GM10266 (cell line): ENCODE data around the gene RCAN3.
A peak's percentile ranks its signal among the peaks of the same experiment; 100 is the strongest.

ENCODE experiments used
- DNase-seq: peaks from one replicate; pipeline ENCODE4 v3.0.0; 2012; ENCODE audit errors: extremely low spot score
- TF ChIP-seq, protein P1 (sequence below): IDR thresholded peaks from 2 replicates; pipeline ENCODE4 v1.5.1; 2012; ENCODE audit warnings: mild to moderate bottlenecking, low read depth; ENCODE audit not compliant: control insufficient read depth, insufficient read depth; ENCODE audit errors: missing control alignments

Gene RCAN3

GRCh38 chr1:24474193-24474592 lies 28.4 kb upstream of the RCAN3 start:
- TF ChIP-seq, protein P1, sequence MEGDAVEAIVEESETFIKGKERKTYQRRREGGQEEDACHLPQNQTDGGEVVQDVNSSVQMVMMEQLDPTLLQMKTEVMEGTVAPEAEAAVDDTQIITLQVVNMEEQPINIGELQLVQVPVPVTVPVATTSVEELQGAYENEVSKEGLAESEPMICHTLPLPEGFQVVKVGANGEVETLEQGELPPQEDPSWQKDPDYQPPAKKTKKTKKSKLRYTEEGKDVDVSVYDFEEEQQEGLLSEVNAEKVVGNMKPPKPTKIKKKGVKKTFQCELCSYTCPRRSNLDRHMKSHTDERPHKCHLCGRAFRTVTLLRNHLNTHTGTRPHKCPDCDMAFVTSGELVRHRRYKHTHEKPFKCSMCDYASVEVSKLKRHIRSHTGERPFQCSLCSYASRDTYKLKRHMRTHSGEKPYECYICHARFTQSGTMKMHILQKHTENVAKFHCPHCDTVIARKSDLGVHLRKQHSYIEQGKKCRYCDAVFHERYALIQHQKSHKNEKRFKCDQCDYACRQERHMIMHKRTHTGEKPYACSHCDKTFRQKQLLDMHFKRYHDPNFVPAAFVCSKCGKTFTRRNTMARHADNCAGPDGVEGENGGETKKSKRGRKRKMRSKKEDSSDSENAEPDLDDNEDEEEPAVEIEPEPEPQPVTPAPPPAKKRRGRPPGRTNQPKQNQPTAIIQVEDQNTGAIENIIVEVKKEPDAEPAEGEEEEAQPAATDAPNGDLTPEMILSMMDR = no peak
- DNase-seq = no peak

DNA sequence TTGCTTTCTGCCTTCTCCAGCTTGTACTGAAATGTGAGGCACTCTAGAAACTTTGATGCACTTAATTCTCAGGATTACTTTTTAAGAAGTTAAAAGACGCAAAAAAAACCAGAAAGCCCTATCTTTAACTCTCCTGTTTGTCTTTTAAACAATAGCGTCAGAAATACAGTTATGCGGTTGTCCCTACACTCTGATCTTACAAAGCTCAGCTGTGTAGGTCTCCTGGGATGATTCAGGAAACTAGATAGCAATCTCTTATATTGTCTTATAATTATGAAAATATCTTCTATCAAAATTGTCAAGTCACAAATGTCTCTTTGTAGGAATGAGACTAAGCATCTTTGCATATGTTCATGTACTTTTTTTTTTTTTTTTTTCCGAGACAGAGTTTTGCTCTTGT lies 26.9 kb upstream of the RCAN3 start:
- DNase-seq = no peak
- TF ChIP-seq, protein P1 = no peak

DNA sequence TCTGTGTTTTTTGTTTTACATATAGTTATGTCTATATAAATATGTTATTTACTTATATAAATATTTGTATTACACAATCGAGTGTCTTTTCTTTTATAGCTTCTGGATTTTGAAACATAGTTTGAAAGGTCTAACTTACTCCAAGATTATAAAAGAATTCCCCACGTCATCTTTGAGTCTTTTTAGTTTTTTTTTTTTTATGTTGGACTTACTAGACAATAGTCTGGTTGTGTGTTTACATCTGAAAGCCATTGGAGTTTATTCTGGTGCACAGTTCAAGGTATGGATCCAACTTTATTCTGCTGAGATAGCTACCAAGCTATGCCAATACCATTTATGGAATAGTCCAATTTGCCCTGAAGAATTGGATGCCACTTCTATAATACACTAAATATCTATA lies 26.1 kb upstream of the RCAN3 start:
- TF ChIP-seq, protein P1 = no peak
- no peak for DNase-seq

GRCh38 chr1:24477309-24477708 lies 25.3 kb upstream of the RCAN3 start:
- DNase-seq = no peak
- TF ChIP-seq, protein P1 = no peak

DNA sequence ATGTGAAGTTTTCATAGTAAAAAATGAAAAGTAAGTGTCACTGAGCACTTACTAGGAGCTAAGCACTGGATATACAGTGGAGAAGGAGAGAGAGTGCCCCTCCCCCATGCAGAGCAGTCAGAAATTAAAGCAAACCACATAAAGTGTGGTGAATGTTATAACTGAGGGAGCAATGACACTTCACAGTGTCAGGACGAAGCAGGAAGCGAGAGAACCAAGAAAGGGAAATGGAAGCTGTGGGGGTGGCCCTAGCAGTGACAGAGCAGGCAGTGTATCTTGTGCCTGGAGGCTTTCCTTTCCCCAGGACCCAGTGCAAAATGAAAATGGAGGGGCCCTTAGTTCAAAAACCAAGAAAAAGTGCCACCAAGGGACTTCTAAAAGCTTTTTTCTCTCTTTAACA lies 21.5 kb upstream of the RCAN3 start:
- TF ChIP-seq, protein P1 = no peak
- DNase-seq = peak; percentile 78

- no peak for DNase-seq
- TF ChIP-seq, protein P1 = no peak
These were observed 20.6 kb upstream of the RCAN3 start for GRCh38 chr1:24481843-24482610.

GRCh38 chr1:24483441-24483840 lies 19.2 kb upstream of the RCAN3 start:
- TF ChIP-seq, protein P1 = no peak
- DNase-seq = no peak
